ENCODE results near the gene TUBB2B.

The TUBB2B gene

DNA sequence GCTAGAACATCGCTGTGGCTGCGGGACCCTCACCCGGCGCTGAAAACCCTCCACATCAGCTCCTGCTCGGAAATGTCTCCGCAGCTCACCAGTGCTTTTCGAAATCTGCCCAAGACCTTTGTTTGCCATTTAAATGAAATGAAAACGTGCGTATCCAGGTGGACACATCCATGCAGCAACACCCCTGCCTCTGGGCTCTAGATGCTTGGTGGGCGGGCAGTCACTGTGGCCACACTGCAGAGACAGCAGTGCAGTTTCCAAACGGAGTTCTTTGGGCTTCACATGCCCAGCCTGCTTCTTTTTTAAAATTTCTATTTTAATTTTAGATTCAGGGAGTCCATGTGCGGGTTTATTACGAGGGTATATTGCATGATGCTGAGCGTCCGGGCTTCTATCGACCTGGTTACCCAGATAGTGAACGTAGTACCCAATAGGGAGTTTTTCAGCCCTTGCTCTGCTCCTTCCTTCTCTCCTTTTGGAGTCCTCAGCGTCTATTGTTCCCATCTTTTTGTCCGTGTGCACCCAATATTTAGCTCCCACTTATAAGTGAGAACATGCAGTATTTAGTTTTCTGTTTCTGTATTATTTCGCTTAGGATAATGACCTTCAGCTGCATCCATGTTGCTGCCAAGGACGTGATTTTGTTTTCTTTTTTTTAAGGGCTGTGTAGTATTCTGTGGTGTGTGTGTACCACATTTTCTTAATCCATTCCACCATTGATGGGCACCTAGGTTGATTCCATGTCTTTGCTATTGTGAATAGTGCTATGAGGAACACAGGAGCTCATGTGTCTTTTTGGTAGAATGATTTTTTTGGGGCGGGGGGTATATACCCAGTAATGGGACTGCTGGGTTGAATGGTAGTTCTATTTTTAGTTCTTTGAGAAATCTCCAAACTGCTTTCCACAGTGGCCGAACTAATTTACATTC is 4.8 kb upstream of the TUBB2B start:
- DNase-seq: no peak

DNA sequence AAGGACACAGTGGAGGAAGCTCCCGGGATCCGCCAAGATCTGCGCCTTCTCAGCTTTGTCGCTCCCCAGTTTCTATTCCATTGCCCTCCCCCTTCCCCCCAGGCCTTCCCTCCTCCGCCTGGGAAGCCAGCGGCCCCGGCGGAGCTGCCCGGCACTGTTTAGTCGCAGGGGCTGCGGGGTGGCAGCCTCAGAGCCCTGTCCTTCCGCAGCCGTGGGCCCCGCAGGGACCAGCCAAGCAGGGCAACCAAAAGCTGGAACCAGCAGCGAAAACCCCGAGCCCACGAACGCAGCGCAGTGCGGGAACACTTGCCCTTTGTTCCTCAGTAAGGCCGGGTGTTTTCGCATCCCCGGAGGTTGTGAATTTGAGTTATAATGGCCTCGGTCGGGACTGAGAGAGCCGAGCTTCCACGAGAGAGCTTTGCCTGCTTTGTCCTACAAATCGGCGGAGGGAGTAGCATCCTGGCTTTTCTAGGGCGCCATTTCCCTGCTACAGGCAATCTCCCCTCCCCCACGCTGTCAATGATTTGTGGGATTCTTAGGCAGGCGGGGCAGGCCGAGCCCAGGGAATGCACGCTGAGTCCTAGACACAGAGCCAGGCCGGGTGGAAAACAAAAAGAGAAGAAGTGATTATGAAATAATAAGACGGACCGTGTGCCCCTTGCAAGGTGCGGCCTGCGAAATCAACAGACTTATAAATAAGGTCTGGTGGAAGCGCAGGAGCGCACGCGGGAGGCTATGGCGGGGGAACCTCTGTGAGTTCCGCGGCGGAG is 4.0 kb upstream of the TUBB2B start:
- no peak for DNase-seq

DNA sequence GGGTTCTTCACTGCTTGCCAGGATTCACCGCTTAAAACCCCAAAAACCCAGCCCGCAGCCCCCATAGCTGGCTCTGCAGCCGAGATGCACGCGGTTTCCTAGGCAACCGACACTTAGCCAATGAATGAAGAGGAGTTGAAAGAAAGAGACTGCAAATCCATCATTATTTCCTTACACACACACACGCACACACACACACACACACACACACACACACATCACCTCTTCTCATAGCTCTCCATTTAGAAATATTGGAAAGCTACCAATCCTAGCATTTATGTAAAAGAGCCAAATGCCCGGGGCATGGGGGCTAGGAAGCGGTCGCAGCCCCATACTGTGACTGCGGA is 3.4 kb upstream of the TUBB2B start:
- DNase-seq: no peak

DNA sequence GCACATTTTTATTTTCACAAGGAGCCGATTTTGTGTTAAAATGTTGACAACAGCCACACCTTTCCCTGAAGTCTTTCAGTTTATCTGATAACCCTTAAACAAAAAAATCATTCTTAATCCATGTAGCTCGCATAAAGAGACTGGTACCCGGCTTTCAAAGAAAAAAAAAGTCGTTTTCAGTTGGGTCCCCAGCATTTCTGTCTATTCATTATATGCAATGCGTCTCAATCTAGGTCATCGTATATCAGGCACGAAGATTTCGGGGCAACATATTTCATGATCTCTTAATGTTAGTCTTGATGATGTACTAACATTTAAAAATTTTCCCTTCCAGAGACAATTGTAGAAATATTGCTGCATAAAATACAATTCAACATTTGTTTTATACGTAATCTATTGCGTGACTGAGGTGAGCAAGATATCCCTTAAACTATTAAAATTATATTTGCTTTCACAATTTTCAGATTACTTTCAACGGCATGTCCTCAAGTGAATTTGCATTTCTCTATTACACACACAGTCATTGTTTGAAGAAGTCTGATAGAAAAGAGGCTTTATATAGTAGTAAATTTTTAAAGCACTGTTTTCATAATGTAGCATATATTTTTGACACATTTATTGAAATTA is 2.9 kb upstream of the TUBB2B start:
- DNase-seq: no peak

DNA sequence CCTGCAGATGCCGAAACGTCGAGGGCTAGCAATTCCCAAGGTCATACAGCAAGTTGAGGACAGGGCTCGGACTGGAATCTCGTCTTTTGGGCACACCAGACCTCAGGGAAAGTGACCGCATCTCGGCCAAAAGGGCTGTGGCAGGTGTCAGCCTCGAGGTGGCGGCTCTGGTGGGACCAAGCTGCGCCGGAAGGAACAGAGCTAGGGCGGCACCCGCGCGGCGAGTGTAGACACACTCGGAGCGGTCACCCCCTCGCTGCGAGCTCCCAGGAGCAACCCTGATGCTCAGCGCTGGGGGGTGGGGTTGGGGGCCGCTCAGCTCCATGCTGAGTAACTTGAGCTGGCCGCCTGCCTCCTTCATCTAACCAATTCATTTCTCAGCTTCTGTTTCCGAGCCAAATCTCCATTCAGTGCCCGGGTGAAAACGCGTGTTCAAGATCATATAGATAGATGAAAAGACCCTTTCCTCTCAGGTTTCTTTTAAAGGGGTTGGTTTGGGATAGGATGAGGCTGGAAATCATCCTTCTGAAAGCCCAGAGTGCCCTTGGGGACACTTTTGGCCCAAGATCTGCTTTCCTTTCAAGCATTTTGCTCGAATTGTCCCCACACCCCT is 2.2 kb upstream of the TUBB2B start:
- DNase-seq: no peak

DNA sequence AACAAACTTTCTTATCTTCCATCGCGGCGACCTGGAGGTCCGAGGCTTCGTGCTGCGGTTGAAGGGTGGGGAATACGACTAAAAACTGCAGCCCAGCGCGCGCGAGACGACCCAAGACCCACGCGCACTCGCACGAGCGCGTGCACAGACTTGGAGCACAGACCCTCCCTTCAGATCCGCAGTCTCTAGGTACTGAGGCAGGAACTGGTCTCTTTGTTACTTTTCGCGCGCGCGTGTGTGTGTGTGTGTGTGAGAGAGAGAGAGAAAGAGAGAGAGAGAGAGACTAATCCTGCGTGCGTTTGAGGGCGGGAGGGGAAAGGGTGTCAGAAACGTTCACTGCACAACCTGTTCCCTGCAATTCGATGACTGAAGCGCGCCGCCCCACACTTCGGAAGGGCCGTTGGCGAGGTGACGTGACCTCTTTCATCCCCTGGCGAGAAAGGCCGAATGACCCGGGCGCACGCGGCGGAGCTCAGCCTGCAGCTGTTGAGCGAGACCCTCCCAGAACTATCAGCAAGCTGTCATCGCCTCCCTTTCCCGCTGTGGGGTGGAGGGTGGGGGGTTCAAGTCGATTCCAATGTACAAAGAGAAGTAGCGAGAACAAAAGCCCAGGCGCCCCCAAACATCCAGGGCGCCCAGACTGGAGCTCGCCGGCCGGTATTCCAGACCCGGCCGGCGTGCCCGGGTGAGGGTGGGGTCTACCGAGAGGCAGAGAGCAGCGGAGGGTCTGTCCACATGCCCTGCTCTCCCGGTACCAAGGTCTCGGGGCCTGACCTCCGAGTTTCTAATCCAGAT is 1.5 kb upstream of the TUBB2B start:
- DNase-seq: peak; percentile 39

DNA sequence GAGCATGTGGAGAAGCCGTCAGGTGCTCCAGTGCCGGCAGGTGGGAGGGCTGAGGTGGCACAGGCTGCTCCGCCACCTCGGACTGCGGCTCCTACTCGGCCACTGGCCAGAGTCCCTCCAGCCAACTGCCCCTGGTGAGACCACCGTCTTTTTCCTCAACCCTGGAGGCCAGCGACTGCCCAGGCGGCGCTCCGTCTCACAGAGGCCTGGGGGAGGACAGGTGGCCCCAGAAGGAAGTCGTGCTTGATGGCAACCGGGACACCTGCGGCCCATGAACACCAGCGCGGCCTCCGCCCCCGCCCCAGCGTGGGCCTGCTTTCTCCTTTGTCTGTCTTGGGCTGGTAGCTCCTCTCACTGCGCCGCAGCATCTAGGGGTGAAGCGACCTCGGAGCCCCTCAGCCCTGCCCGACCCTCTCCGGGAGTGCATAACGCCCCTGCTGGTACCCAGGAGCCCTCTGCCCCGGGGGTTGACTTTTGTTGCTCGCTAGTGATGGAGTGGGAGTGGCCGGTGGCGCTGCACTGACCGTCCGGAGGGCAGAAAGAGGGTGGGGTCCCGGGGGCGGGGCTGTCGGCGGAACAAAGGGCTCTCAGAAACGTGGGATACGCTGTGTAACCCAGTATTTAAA is 706 bp upstream of the TUBB2B start:
- DNase-seq: no peak

DNA sequence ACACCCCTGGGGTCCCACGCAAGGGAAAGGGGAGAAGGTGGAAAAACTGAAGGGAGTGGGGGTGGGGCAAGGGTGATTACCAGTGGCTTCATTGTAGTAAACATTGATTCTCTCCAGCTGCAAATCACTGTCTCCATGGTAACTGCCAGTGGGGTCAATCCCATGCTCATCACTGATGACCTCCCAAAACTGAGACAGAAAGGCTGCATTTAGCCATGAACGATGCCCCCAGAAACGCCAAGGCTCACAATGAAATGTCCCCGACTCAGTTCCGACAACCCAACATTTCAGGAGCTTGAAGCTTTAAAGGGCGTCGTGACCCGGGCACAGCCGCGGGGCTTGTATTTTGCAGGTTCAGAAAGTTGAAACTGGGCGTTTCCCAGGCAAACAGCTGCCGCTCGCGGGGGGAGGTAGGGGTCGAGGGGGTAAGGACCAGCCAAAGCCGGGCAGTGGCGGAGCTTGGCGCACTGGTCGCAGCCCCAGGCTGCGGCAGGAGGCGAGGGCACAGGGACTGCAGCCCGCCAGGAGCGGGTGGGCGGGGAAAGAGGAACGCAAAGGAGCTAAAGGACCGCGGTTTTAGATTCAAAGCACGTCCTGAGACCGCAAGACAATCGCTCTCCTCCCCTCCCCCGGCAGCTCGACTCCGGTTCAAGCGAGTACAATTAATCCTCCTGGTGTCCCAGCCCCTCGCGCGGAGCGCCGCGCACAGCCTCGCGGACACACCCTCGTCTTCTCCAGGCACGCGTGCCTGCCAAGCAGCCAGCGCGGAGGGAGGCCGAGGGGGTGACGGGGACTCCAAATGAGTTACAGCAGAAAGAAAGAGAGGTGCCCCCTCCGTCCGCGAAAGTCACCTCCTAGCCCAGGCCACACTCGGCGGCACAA is 731 bp downstream of the TUBB2B start:
- DNase-seq: no peak

DNA sequence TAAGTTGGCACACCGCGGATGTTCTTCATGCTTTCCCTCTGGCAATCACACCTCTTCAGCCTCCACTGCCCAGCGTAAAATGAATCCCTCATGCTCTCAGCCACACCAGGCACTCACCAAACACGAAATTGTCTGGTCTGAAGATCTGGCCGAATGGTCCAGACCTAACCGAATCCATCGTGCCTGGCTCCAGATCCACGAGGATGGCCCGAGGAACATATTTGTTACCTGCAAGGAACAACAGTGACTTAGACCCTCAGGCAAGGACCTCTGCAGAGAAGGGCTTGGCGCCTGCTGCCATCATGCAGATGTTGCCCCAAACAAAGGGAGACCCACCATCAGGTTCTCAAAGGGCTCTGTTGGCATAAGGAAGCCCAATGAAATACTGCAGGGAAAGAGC is 1.4 kb downstream of the TUBB2B start:
- no peak for DNase-seq

DNA sequence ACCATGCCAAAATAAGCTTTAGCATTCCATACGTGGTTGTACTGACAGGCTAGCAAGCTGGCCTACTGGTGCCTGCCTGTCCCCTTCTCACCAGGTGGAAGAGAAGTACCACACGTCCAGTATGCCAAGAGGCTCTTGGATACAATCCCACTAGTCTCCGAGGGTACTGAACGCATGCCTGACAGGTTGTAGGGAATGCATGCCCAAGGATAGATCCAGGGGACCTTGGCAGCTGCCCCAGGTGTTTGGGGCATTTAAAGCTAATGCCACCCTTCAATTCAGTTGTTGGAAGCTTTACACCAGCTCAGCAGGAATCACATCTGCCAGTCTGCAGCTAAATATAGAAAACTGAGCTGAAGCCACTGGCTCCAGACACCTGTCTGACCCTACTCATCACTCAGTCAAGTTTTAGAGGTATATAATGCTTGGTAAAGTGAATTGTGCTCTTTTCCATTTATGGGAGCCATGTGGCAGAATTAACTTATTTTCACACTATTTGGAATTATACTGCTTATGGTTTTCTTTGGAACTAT is 4.9 kb downstream of the TUBB2B start:
- no peak for DNase-seq

DNA sequence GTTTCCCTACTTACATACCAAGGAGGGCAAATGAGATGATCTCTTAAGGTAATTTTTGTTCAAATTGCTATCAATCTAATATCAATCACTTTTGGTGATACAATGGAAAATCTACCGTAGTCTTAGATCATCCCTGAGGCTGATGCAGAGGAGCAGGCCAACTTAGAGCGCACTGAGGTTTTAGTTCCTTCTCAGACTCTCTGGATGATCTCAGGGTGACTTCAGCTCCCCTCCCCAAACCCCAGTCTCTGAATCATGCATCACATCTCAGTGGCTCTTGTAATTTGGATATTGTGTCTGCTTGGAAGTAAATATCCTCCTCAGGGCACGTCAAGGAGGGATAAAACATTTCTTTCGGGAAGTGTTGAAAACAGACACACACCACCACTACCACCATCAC is 5.9 kb downstream of the TUBB2B start:
- no peak for DNase-seq

DNA sequence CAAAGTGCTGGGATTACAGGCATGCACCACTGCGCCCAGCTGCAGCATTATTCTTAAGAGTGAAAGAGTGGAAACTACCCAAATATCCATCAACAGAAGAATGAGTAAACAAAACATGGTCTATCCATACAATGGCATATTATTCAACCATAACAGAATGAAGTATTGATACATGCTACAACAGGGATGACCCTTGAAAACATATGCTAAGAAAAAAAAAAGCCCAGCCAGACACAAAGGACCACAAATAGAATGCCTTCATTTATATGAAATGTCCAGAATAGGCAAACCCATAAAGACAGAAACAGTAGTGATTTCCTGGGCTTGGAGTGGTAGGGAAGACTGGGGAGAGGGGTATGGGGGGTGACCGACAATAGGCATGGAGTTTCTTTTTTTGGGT is 7.1 kb downstream of the TUBB2B start:
- no peak for DNase-seq

DNA sequence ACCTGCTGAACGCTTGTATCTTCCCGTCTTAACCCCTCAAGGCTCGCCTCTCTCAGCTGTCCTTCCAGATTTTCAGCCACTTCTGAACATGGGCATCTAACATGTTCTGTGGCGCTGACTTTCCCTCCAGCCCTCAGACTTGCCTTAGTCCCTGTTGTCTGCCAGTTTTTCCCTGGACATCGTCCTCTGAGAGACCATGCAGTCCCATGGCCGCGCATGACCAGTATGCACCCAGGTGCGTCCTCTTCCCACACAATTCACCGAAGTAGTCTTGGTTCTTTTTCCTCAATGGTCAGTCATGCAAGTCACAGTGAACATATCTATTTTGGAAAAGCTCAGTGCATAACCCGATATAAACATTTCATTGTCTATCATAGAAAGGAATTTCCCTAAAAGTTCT is 9.2 kb downstream of the TUBB2B start:
- no peak for DNase-seq

DNA sequence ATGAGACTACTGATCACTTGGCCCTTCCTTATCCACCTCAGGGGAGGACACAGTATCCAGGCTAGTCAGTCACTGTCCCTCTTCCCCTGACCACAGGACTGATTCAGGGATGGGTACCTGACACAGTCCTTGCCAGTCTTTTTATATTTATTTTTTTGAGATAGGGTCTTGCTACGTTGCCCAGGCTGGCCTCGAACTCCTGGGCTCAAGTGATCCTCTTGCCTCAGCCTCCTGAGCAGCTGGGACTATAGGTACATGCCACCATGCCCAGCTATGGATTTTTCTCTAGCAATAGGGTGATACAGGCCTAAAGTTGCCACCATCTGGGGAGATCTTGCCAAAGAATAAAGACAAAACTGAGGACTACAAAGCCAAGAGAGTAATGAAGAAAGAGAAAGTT is 10.2 kb downstream of the TUBB2B start:
- DNase-seq: no peak

DNA sequence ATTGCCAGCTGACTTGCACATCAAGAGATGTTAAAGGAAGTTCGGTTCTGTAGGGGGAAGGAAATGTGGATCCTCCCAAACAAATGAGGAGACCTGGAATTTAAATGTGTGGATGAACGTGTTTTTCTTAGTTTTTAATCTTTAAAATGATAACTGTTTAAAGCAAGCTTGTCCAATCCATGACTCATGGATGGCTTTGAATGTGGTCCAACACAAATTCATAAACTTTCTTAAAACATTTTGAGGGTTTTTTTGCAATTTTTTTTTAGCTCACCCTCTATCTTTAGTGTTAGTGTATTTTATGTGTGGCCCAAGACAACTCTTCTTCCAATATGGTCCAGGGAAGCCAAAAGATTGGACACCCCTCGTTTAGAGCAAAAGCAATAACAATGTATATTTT is 12.6 kb downstream of the TUBB2B start:
- DNase-seq: no peak

DNA sequence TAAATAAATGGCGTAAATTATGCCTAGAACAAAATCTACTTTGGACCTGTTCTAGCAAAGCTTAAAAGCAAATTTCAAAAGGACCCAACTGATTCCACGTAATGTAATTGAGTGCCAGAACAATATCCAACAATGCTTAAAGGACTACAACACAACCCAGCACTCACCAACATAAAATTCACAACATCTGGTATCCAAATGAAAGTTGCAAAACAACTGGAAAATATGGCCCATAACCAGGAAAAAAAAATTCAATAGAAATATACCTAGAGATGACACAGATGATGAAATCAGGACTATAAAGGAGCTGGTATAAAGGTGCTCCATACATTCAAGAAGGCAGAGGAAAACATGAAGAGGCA is 14.1 kb downstream of the TUBB2B start:
- no peak for DNase-seq

DNA sequence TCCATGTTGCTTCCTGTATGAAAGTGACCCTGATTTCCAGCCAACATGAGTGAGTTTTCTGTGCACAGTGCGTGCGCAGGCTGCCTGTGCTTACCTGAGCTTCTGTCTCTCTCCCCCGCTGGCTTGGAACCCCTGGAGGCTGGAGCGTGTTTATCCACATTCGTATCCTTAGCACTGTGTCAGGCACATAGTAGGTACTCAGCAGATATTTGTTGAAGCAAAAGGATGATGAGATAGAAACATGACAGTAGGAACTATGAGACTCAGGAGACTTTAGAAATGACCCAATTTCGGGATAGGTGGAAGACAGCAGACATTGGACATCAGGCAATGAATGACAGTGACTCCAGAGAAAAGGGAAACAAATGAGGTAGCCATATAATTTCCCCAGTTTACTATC is 15.2 kb downstream of the TUBB2B start:
- no peak for DNase-seq

DNA sequence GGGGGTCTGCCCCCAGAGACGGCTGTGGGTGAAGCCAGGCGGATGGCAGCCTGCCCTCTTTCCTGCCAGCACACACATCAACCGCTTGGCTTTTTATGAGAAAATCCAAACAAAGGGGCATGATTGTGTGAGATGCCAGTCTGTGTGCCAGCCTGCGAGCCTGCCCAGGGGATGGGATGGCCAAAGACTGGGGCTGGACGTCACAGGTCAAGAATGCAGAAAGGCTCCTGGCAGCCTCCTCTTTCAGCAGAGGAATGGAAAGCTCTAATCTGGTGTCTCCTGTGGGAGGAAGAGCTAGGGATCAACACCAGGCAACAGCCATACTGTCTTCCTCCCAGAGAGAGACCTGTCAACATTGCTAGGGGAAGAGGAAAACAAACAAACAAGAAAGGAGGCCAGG is 15.8 kb downstream of the TUBB2B start:
- no peak for DNase-seq

DNA sequence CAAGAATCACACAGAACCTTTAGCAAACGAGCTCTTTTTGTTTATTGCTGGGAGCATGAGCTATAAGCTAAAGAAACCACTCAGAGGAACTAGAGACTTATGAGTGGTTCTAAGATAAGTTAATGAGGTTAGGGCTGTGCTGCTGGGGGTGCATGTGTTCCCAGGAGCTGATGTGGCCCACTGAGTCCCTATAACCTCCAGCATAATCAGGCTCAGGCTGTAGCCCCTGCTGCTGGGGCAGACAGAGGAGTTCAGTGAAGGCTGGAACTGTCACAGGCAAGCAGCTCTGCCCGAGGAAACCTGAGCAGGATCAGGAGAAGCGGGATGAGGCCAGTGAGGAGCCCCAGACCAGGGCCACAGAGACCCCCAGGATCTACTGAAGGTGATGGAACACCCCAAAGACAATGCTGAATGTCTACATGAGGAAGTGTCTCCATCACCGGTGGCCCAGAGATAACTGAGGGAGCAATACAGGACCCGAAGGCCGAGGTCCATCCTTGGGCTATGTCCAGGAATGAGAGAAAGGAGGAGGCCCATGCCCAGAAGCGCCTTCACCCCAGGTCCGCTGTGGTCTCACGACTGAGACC is 17.3 kb downstream of the TUBB2B start:
- no peak for DNase-seq
